ENCODE measurements around the gene RAPGEF4. TPM values are rescaled to one million over a fixed set of nuclear protein-coding genes. Genes with fewer than 3 reads are reported as not detected.

The RAPGEF4 gene
- polyA plus RNA-seq, 2 donors, result 1.7 to 3.1 TPM

DNA sequence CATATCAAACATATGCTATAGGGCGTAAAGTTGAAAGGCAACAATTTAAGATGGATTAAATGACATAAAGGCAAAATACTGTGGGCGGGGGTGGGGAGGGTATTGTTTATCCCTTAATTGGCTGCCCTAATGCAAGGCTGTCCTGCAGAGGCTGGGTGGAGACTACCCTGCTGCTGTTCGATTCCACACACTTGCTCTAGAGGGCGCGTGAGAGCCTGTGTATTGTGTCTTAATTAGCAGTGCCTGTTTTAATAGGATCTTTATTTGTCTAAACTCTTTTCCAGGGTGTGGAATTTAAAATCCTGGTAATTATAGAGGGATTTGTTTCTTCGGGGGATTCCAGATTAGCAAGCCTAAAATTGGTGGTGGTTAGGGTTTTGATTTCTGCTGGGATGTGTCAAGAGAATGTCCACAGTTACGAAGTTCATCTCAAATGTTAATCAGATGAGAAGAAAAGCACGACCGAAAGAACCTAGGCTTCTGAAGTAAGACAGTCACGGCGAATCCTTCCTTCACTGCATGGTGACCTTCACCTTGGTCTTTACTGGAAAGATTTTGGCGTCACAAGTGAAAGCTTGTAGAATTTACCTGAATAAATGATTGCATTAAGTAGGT, 236.5 kb downstream of the RAPGEF4 start:
- Histone ChIP-seq H3K27me3 (ENCODE audit: control insufficient read depth in 1 of 2, insufficient read depth in 2 of 2, low read length in 2 of 2) (no peaks in the 10 kb centered on the region), H3K4me3 (ENCODE audit: low read depth in 1 of 2, low read length in 2 of 2) (no peak overlapping the region), H3K9me3 (ENCODE audit: control insufficient read depth in 2 of 2, insufficient read depth in 1 of 2, low read depth in 1 of 2, low read length in 1 of 2) (peaks cover 0 to 2% of the 10 kb centered on the region in 2 donors), H3K27ac (ENCODE audit: low read depth in 2 of 2, low read length in 1 of 2) (no peak overlapping the region), H3K36me3 (ENCODE audit: control insufficient read depth in 2 of 2, insufficient read depth in 2 of 2, low read length in 1 of 2) (no peaks in the 10 kb centered on the region), H3K4me1 (ENCODE audit: control insufficient read depth in 2 of 2, insufficient read depth in 2 of 2, low read length in 1 of 2) (peaks cover 3 to 7% of the 10 kb centered on the region in 2 donors)
- 48 to 53% methylated on average over 12 of the region's 12 CpGs for WGBS, 2 donors

DNA sequence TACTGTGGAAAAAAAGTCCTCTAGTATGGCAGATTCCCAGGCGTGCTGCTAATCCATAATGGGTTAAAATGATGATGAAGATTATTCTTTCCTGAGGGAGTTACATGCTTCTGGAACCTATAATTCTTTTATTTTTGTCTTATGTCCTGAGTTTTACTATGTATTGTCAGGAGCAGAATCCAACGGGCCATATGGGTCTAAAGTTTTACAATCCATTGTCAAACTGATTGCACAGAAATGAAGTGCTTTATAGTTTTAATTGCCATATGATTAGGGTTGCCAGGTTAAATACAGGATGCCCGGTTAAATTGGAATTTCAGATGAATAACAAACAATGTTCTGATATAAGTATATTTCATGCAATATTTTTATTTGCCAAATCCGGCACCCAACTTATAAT, 239.1 kb downstream of the RAPGEF4 start:
- Histone ChIP-seq H3K36me3 (ENCODE audit: control insufficient read depth in 2 of 2, insufficient read depth in 2 of 2, low read length in 1 of 2) (no peaks in the 10 kb centered on the region), H3K9me3 (ENCODE audit: control insufficient read depth in 2 of 2, insufficient read depth in 1 of 2, low read depth in 1 of 2, low read length in 1 of 2) (no peaks in the 10 kb centered on the region), H3K4me1 (ENCODE audit: control insufficient read depth in 2 of 2, insufficient read depth in 2 of 2, low read length in 1 of 2) (peaks cover 0 to 2% of the 10 kb centered on the region in 2 donors), H3K27ac (ENCODE audit: low read depth in 2 of 2, low read length in 1 of 2) (no peak overlapping the region), H3K4me3 (ENCODE audit: low read depth in 1 of 2, low read length in 2 of 2) (no peak overlapping the region), H3K27me3 (ENCODE audit: control insufficient read depth in 1 of 2, insufficient read depth in 2 of 2, low read length in 2 of 2) (no peaks in the 10 kb centered on the region)
- WGBS, 2 donors, result 79 to 93% methylated on average over 4 of the region's 4 CpGs

DNA sequence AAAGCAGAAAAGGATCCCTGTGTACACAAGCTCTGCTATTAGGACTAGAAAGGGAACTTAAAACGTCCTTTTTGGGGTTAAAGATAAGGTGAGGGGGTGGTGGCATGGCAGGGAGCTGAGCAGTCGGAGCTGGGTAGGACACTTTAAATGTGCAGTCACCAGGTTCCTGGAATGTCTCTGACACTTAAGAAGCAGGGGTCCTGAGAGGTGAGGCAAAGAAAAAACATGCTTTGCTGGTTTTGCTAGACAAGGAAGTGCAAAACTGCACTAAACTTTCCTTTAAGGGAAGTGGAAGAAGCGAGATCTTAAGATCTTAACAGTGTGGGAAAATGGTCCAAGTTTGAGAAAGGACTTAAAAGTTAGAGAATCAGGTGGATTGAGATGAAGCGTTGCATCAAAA, 240.5 kb downstream of the RAPGEF4 start:
- no peaks in the 10 kb centered on the region for H3K9me3 ChIP-seq (ENCODE audit: control insufficient read depth in 2 of 2, insufficient read depth in 1 of 2, low read depth in 1 of 2, low read length in 1 of 2)
- no peaks in the 10 kb centered on the region for H3K4me1 ChIP-seq (ENCODE audit: control insufficient read depth in 2 of 2, insufficient read depth in 2 of 2, low read length in 1 of 2)
- no peak overlapping the region for H3K27ac ChIP-seq (ENCODE audit: low read depth in 2 of 2, low read length in 1 of 2)
- no peaks in the 10 kb centered on the region for H3K27me3 ChIP-seq (ENCODE audit: control insufficient read depth in 1 of 2, insufficient read depth in 2 of 2, low read length in 2 of 2)
- 68 to 73% methylated on average over 4 of the region's 4 CpGs for WGBS, 2 donors
- no peaks in the 10 kb centered on the region for H3K36me3 ChIP-seq (ENCODE audit: control insufficient read depth in 2 of 2, insufficient read depth in 2 of 2, low read length in 1 of 2)
- H3K4me3 ChIP-seq (ENCODE audit: low read depth in 1 of 2, low read length in 2 of 2), result no peak overlapping the region

DNA sequence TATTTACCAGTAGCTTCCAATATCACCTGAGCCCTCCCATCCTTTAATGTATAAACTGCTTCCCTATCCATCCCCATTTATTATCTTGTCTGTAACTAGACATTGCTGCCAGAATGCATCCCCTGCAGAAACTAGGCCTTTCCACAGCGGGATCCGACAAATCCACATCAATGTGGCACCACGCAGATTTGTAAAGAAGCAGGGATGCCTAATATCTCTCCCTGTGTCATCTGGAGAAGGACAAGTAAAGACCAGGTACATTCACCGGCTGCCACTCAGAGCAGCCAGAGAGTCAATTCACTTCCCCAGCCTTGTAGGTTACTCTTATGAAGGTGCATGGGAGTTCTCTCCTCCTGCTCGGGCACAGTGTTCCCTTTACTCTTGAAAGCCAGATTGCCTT, 241.2 kb downstream of the RAPGEF4 start:
- H3K27me3 ChIP-seq (ENCODE audit: control insufficient read depth in 1 of 2, insufficient read depth in 2 of 2, low read length in 2 of 2), result no peaks in the 10 kb centered on the region
- H3K9me3 ChIP-seq (ENCODE audit: control insufficient read depth in 2 of 2, insufficient read depth in 1 of 2, low read depth in 1 of 2, low read length in 1 of 2), result no peaks in the 10 kb centered on the region
- H3K4me1 ChIP-seq (ENCODE audit: control insufficient read depth in 2 of 2, insufficient read depth in 2 of 2, low read length in 1 of 2), result no peaks in the 10 kb centered on the region
- WGBS, 2 donors, result 94 to 96% methylated on average over 5 of the region's 5 CpGs
- H3K4me3 ChIP-seq (ENCODE audit: low read depth in 1 of 2, low read length in 2 of 2), result no peak overlapping the region
- H3K27ac ChIP-seq (ENCODE audit: low read depth in 2 of 2, low read length in 1 of 2), result no peak overlapping the region
- H3K36me3 ChIP-seq (ENCODE audit: control insufficient read depth in 2 of 2, insufficient read depth in 2 of 2, low read length in 1 of 2), result no peaks in the 10 kb centered on the region

DNA sequence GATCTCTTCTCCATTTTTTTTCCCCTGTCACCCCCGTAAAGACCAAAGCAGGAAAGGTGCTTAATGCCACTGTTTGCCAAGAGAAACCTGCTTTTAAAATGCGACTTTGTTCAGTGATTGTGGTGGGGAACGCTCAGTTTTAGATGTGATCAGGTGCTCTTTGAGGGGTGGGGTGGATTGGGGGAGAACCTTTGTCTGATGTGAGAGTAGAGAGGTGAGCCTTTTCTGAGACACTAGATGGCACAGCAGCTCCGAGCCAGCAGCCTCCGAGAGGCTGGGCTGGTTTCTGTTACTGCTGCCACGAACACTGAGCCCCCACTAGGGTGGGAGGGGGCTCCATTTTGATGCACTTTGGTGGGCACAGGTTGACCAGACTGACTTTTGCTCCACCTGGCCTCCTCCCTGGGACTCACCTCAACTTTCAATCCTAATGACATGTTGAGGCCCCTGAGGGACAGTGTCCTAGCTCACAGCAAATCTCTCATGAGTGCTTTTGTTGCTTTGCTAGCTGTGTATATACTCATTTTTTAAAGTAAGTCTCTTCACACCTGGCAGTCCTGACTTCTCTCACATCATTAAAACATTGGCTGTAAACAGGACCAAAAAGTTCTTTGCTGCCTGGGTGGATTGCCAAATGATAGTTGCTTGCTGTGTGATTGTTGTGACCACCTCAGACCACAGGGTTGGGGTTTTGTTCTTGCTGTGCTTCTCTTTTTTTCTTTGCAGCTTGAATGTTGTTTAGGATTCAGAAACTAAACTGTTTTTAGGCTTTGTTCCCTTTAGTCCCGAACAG, 241.8 kb downstream of the RAPGEF4 start:
- Histone ChIP-seq H3K4me3 (ENCODE audit: low read depth in 1 of 2, low read length in 2 of 2) (no peak overlapping the region), H3K27me3 (ENCODE audit: control insufficient read depth in 1 of 2, insufficient read depth in 2 of 2, low read length in 2 of 2) (no peaks in the 10 kb centered on the region), H3K9me3 (ENCODE audit: control insufficient read depth in 2 of 2, insufficient read depth in 1 of 2, low read depth in 1 of 2, low read length in 1 of 2) (no peaks in the 10 kb centered on the region), H3K27ac (ENCODE audit: low read depth in 2 of 2, low read length in 1 of 2) (no peak overlapping the region), H3K36me3 (ENCODE audit: control insufficient read depth in 2 of 2, insufficient read depth in 2 of 2, low read length in 1 of 2) (no peaks in the 10 kb centered on the region), H3K4me1 (ENCODE audit: control insufficient read depth in 2 of 2, insufficient read depth in 2 of 2, low read length in 1 of 2) (no peaks in the 10 kb centered on the region)
- WGBS, 2 donors, result 70 to 76% methylated on average over 7 of the region's 7 CpGs

DNA sequence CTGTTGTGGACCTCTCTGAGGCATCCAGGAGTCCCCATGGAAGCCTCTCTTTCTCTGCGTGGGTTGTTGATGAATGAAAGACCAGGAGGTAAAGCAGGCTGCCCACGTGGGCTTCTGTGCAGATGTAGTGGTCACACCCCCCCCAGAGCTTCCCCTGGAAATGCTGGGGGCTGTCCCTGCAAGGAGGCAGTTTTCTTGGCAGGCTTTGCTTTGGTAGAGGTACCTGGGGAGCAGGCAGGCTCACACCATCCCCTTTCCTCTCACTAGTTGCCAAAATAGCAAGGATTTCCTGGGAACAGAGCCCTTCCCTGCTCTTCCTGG, 242.4 kb downstream of the RAPGEF4 start:
- 51 to 61% methylated on average over 2 of the region's 2 CpGs for WGBS, 2 donors
- Histone ChIP-seq H3K9me3 (ENCODE audit: control insufficient read depth in 2 of 2, insufficient read depth in 1 of 2, low read depth in 1 of 2, low read length in 1 of 2) (no peaks in the 10 kb centered on the region), H3K4me3 (ENCODE audit: low read depth in 1 of 2, low read length in 2 of 2) (no peak overlapping the region), H3K27ac (ENCODE audit: low read depth in 2 of 2, low read length in 1 of 2) (no peak overlapping the region), H3K27me3 (ENCODE audit: control insufficient read depth in 1 of 2, insufficient read depth in 2 of 2, low read length in 2 of 2) (no peaks in the 10 kb centered on the region), H3K36me3 (ENCODE audit: control insufficient read depth in 2 of 2, insufficient read depth in 2 of 2, low read length in 1 of 2) (no peaks in the 10 kb centered on the region), H3K4me1 (ENCODE audit: control insufficient read depth in 2 of 2, insufficient read depth in 2 of 2, low read length in 1 of 2) (no peaks in the 10 kb centered on the region)

DNA sequence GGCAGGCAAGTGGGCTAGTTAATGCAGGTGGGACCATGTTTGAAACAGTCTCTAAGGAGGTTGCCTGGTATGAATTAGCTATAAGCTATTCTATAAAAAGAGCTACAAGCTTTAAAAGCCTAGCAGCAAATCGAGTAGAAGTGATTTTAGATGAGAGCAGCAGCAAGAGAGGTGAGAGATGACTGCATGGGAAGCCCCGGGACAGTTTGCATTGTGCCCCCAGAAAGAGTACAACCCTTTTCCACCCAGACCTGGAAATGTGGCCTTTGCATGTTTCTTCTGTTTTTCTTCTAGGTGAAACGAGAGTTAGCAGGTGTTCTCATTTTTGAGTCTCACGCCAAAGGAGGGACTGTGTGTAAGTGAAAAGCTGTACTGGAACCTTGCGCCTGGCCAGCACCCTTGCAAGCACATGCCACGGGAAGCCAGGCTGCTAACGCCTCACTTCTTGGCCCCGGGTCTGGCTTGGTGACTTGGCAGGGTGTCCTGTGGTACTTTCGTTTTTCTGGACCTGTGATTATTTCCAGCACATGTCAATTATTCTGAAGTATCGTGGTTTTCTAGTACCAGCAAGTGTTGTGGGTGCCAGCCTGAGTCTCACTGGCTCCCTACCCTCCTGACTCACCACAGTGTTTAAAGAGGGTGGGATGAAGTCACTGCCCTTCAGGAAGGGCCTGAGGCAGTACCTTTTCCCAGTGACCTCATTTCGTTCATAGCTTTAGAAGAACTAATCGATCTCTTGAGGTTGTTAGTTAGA, 249.7 kb downstream of the RAPGEF4 start:
- no peaks in the 10 kb centered on the region for H3K4me1 ChIP-seq (ENCODE audit: control insufficient read depth in 2 of 2, insufficient read depth in 2 of 2, low read length in 1 of 2)
- no peaks in the 10 kb centered on the region for H3K27me3 ChIP-seq (ENCODE audit: control insufficient read depth in 1 of 2, insufficient read depth in 2 of 2, low read length in 2 of 2)
- WGBS, 2 donors, result 30 to 32% methylated on average over 12 of the region's 12 CpGs
- H3K9me3 ChIP-seq (ENCODE audit: control insufficient read depth in 2 of 2, insufficient read depth in 1 of 2, low read depth in 1 of 2, low read length in 1 of 2), result peaks cover 0 to 3% of the 10 kb centered on the region in 2 donors
- H3K4me3 ChIP-seq (ENCODE audit: low read depth in 1 of 2, low read length in 2 of 2), result peak overlapping the region in 1 of 2 donors; percentile 27
- H3K27ac ChIP-seq (ENCODE audit: low read depth in 2 of 2, low read length in 1 of 2), result no peak overlapping the region
- H3K36me3 ChIP-seq (ENCODE audit: control insufficient read depth in 2 of 2, insufficient read depth in 2 of 2, low read length in 1 of 2), result no peaks in the 10 kb centered on the region

DNA sequence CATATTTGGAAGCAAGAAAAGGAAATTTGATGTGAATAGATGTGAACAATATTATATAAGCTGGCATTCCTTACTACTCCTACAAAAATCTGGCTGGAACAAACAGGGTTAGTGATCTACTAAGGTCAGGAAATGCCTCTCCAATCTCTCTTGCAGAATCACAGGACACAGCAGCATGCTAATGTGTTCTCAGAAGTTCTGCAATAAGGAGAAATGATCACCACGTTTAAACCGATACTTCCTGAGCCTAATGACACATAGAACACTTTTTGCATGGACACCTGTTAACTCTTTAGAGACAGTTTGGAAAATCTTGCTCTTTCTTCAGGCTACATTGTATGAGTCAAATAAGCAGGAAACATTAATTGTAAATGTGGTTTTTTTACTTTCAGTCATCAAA, 250.4 kb downstream of the RAPGEF4 start:
- H3K27ac ChIP-seq (ENCODE audit: low read depth in 2 of 2, low read length in 1 of 2), result no peak overlapping the region
- WGBS, 2 donors, result 8 to 12% methylated on average over 2 of the region's 2 CpGs
- H3K9me3 ChIP-seq (ENCODE audit: control insufficient read depth in 2 of 2, insufficient read depth in 1 of 2, low read depth in 1 of 2, low read length in 1 of 2), result peaks cover 0 to 3% of the 10 kb centered on the region in 2 donors

DNA sequence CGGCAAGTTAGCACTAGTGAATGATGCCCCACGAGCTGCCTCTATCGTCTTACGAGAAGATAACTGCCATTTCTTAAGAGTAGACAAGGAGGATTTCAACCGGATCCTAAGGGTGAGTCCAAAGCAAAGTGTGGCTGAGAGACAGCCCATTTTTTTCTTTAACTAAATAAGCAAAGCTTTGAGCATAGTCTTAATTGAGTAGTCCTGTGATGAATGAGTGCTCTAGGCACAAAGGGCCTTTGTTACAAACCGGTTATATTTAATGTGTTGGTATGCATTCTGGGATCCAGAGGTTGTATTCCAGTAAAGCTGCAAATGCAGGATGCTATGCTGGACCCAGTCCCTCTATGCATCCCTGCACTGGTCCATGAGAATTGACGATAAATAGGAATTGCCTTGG, 253.1 kb downstream of the RAPGEF4 start:
- WGBS, 2 donors, result 88 to 89% methylated on average over 7 of the region's 7 CpGs
- no peaks in the 10 kb centered on the region for H3K36me3 ChIP-seq (ENCODE audit: control insufficient read depth in 2 of 2, insufficient read depth in 2 of 2, low read length in 1 of 2)
- peaks cover 0 to 3% of the 10 kb centered on the region in 2 donors for H3K9me3 ChIP-seq (ENCODE audit: control insufficient read depth in 2 of 2, insufficient read depth in 1 of 2, low read depth in 1 of 2, low read length in 1 of 2)
- no peak overlapping the region for H3K4me3 ChIP-seq (ENCODE audit: low read depth in 1 of 2, low read length in 2 of 2)
- no peaks in the 10 kb centered on the region for H3K27me3 ChIP-seq (ENCODE audit: control insufficient read depth in 1 of 2, insufficient read depth in 2 of 2, low read length in 2 of 2)
- no peak overlapping the region for H3K27ac ChIP-seq (ENCODE audit: low read depth in 2 of 2, low read length in 1 of 2)
- H3K4me1 ChIP-seq (ENCODE audit: control insufficient read depth in 2 of 2, insufficient read depth in 2 of 2, low read length in 1 of 2), result no peaks in the 10 kb centered on the region

More for the DNA sequence above, 250.4 kb downstream of the RAPGEF4 start:
- H3K27me3 ChIP-seq (ENCODE audit: control insufficient read depth in 1 of 2, insufficient read depth in 2 of 2, low read length in 2 of 2), result no peaks in the 10 kb centered on the region
- no peaks in the 10 kb centered on the region for H3K36me3 ChIP-seq (ENCODE audit: control insufficient read depth in 2 of 2, insufficient read depth in 2 of 2, low read length in 1 of 2)
- H3K4me3 ChIP-seq (ENCODE audit: low read depth in 1 of 2, low read length in 2 of 2), result no peak overlapping the region
- no peaks in the 10 kb centered on the region for H3K4me1 ChIP-seq (ENCODE audit: control insufficient read depth in 2 of 2, insufficient read depth in 2 of 2, low read length in 1 of 2)

Measured in esophagus (tissue), 2 donors.